ENCODE results near the gene GAK. TPM values are rescaled to one million over a fixed set of nuclear protein-coding genes. Genes with fewer than 3 reads are reported as not detected.

GAK gene
- total RNA-seq, 4 donors from 2014 or later = 70.1 to 95.3 (median 78.1) TPM

DNA sequence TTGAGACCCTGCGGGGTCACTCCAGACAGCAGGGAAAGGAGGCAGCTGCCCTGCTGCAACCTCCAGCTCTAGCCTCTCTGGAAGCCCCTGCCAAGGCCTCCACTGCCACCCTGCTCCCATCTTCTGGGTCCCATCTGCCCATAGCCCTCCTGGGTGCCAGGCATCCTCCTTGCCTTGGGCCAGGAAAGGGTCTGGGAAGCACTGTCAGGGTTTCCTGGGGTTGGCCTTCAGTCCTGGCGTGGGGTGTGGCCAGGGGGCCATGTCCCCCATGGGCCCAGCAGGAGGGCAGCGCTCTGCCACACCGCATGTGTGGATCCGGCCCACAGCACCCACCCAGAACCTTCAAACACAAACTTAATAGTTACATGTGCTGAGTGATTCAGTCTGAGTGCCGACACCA lies 102.8 kb downstream of the GAK start:
- 67 to 83% methylated on average over 1 of the region's 6 CpGs for WGBS, 2 donors (ENCODE audit: low coverage in 1 of 2)
- peaks cover 0 to 24% (median 13%) of the 10 kb centered on the region in 3 donors for H3K4me1 ChIP-seq
- no peak overlapping the region for H3K27ac ChIP-seq
- no peaks in the 10 kb centered on the region for H3K36me3 ChIP-seq
- H3K9me3 ChIP-seq = peaks cover 0 to 19% (median 0%) of the 10 kb centered on the region in 3 donors
- TF ChIP-seq POLR2A (IDR thresholded peaks at IDR 0.05) (no peak), EP300 (IDR thresholded peaks at IDR 0.05) (no peak)
- peaks cover 85% of the 10 kb centered on the region for H3K27me3 ChIP-seq
- ATAC-seq = no peak
- H3K4me3 ChIP-seq = no peak overlapping the region

DNA sequence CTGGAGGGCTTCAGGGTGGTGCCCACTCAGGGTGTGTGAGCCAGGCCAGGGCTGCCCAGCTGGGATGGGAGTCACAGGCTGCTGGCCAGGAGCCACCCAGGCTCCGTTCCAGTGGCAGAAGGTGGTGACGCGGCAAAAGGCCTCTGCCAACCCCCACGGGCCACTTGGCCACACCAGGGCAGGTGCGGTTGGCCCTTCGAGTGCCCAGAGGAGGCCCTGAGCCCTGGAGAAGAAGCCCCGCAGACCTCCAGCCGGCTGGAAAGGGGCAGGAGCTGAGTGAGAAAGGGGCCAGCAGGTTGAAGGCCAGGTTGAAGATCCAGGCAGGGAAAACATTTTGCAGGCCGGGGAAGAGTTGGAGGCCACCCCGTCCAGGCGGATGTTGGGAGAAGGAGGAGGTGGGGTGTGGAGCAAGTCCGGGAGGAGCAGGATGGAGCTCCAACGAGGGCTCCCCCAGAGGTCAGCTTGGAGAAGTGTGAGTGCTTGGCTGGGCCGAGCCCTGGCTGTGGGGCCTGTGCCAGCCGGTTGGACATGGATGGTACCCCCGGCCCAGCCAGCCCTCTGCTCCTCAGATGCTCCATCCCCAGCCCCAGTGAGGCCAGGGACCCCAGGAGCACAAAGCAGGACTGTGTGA lies 103.4 kb downstream of the GAK start:
- peaks cover 0 to 24% (median 13%) of the 10 kb centered on the region in 3 donors for H3K4me1 ChIP-seq

GRCh38 chr4:827209-828081 lies 104.7 kb downstream of the GAK start:
- no peaks in the 10 kb centered on the region for H3K36me3 ChIP-seq
- ATAC-seq = no peak
- H3K27me3 ChIP-seq = peaks cover 97% of the 10 kb centered on the region
- peak overlapping the region in 1 of 2 donors; percentile 40 for H3K4me3 ChIP-seq
- H3K4me1 ChIP-seq = peaks cover 0 to 24% (median 13%) of the 10 kb centered on the region in 3 donors
- no peak overlapping the region for H3K27ac ChIP-seq
- H3K9me3 ChIP-seq = peaks cover 0 to 16% (median 0%) of the 10 kb centered on the region in 3 donors
- no peak for TF ChIP-seq POLR2A (IDR thresholded peaks at IDR 0.05)
- no peak for TF ChIP-seq EP300 (IDR thresholded peaks at IDR 0.05)
- TF ChIP-seq, protein P1, sequence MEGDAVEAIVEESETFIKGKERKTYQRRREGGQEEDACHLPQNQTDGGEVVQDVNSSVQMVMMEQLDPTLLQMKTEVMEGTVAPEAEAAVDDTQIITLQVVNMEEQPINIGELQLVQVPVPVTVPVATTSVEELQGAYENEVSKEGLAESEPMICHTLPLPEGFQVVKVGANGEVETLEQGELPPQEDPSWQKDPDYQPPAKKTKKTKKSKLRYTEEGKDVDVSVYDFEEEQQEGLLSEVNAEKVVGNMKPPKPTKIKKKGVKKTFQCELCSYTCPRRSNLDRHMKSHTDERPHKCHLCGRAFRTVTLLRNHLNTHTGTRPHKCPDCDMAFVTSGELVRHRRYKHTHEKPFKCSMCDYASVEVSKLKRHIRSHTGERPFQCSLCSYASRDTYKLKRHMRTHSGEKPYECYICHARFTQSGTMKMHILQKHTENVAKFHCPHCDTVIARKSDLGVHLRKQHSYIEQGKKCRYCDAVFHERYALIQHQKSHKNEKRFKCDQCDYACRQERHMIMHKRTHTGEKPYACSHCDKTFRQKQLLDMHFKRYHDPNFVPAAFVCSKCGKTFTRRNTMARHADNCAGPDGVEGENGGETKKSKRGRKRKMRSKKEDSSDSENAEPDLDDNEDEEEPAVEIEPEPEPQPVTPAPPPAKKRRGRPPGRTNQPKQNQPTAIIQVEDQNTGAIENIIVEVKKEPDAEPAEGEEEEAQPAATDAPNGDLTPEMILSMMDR (IDR thresholded peaks at IDR 0.05) = no peak
- TF ChIP-seq POLR2AphosphoS5 (IDR thresholded peaks at IDR 0.05) = no peak
- WGBS, 2 donors (ENCODE audit: low coverage in 1 of 2) = 60 to 67% methylated on average over 1 to 3 of the region's 20 CpGs

More for the DNA sequence above, 103.4 kb downstream of the GAK start:
- 7 to 8% methylated on average over 3 to 6 of the region's 16 CpGs for WGBS, 2 donors (ENCODE audit: low coverage in 1 of 2)
- no peaks in the 10 kb centered on the region for H3K36me3 ChIP-seq
- peaks cover 0 to 19% (median 0%) of the 10 kb centered on the region in 3 donors for H3K9me3 ChIP-seq
- no peak overlapping the region for H3K27ac ChIP-seq
- H3K27me3 ChIP-seq = peaks cover 88% of the 10 kb centered on the region
- no peak for ATAC-seq
- TF ChIP-seq POLR2A (IDR thresholded peaks at IDR 0.05) = no peak
- TF ChIP-seq EP300 (IDR thresholded peaks at IDR 0.05) = no peak
- TF ChIP-seq POLR2AphosphoS5 (IDR thresholded peaks at IDR 0.05) = no peak
- TF ChIP-seq, protein P1 (IDR thresholded peaks at IDR 0.05) = no peak
- no peak overlapping the region for H3K4me3 ChIP-seq

GRCh38 chr4:826508-827208 lies 105.5 kb downstream of the GAK start:
- H3K4me3 ChIP-seq = peak overlapping the region in 1 of 2 donors; percentile 40
- WGBS, 2 donors (ENCODE audit: low coverage in 1 of 2) = no CpG with 5 or more reads among the region's 75 CpGs

More at GRCh38 chr4:826508-827208, 105.5 kb downstream of the GAK start:
- TF ChIP-seq, protein P1 (IDR thresholded peaks at IDR 0.05) = no peak
- TF ChIP-seq POLR2AphosphoS5 (IDR thresholded peaks at IDR 0.05) (no peak), POLR2A (IDR thresholded peaks at IDR 0.05) (no peak), EP300 (IDR thresholded peaks at IDR 0.05) (no peak)
- ATAC-seq = no peak
- no peaks in the 10 kb centered on the region for H3K36me3 ChIP-seq
- peaks cover 97% of the 10 kb centered on the region for H3K27me3 ChIP-seq
- no peak overlapping the region for H3K27ac ChIP-seq
- H3K9me3 ChIP-seq = peaks cover 0 to 8% (median 0%) of the 10 kb centered on the region in 3 donors
- H3K4me1 ChIP-seq = peaks cover 0 to 24% (median 13%) of the 10 kb centered on the region in 3 donors

Data from gastroesophageal sphincter (tissue), 4 donors.